AG09309 (cell line): ENCODE measurements around the gene EMILIN2.

ENCODE experiments used
- DNase-seq: peaks from one replicate; pipeline ENCODE4 v3.0.0-alpha.2; 2010; ENCODE audit warnings: low read depth
- H3K4me3 ChIP-seq: 2 replicates; pipeline ENCODE4 v1.5.1; 2011; ENCODE audit warnings: mild to moderate bottlenecking, low read depth, low read length, moderate library complexity; ENCODE audit not compliant: control insufficient read depth
- TF ChIP-seq, protein P1 (sequence below): IDR thresholded peaks from 2 replicates; pipeline ENCODE4 v1.5.1; 2011; ENCODE audit warnings: mild to moderate bottlenecking, low read depth, low read length, inconsistent platforms; ENCODE audit not compliant: insufficient read depth, control insufficient read depth; ENCODE audit errors: missing control alignments

EMILIN2 gene

GRCh38 chr18:2964361-2965010 lies 117.7 kb downstream of the EMILIN2 start:
- H3K4me3 ChIP-seq, result no peak overlapping the region
- DNase-seq, result no peak
- TF ChIP-seq, protein P1, sequence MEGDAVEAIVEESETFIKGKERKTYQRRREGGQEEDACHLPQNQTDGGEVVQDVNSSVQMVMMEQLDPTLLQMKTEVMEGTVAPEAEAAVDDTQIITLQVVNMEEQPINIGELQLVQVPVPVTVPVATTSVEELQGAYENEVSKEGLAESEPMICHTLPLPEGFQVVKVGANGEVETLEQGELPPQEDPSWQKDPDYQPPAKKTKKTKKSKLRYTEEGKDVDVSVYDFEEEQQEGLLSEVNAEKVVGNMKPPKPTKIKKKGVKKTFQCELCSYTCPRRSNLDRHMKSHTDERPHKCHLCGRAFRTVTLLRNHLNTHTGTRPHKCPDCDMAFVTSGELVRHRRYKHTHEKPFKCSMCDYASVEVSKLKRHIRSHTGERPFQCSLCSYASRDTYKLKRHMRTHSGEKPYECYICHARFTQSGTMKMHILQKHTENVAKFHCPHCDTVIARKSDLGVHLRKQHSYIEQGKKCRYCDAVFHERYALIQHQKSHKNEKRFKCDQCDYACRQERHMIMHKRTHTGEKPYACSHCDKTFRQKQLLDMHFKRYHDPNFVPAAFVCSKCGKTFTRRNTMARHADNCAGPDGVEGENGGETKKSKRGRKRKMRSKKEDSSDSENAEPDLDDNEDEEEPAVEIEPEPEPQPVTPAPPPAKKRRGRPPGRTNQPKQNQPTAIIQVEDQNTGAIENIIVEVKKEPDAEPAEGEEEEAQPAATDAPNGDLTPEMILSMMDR, result no peak
